GM21381 (cell line): Measurements from ENCODE around the gene GPR107.

Experiments
- ATAC-seq: cut with Tn5 transposase; IDR thresholded peaks from one replicate; pipeline ENCODE4 v1.9.1; 2021; ENCODE audit warnings: mild to moderate bottlenecking, moderate library complexity; ENCODE audit not compliant: unreplicated experiment

GPR107 gene

DNA sequence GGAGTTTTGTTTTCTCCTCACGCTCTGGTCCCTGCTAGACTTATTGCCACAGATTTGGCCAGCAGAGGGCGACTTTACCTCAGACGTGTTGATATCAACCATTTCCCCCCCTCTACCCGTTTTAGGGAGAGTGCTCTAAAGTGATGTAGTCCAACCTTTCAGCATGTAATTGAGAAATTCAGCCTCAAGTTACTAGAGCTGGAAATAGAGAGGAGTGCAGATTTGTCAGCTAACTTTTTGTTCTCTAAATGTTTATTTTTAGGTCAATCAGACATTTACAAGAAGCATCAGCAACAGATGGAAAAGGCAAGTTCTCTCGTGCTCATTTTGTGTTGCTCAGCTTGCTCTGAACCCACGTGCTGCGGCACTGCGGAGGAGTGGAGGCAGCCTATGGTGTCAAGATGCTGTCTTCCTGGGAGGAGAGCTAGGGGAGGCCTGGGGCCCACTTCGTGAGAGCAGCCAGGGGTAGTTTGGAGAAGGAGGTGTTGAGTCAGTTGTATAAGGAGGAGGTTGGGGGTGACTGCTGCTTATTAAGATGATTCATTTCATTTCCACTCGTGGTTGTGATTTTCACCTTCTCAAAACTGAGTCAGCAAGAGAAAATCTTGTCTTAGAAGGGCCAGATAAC lies 53.6 kb downstream of the GPR107 start:
- ATAC-seq, result no peak

DNA sequence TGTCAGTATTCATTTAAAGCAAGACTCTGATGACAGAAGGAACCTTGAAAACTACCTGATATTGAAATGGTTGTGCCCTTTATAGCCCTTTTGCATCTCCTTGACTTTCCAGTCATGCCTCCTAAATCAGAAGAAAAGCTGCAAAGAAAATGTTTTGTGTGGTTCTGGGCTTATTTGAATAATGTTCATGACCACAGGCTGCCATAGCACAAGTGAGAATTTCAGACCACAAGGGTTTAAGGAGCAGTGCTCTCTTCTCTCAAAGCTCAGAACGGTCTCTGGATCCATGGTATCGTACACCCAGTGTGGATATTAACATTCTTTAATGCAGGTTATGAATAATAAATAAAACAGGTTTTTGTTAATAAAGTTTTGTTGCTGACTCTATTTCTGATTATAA lies 54.2 kb downstream of the GPR107 start:
- ATAC-seq, result no peak

DNA sequence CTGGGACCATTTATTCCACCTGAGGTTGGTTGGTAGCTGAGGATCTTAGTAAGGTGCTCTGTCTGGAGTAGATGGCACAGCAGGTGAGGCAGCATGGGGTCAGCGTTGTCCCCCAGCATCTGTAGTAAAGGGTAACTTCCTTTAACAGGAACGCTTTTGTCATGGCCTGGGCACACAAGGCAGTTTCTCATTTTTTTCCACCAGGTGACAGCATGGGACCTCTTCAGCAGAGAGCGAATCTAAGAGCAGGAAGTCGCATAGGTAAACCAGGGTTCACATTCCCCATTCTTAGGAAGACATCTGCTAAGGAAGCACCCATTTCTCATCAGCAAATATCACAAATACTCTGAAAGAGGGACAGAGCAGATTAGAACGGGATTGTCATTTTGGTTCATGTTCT lies 56.5 kb downstream of the GPR107 start:
- ATAC-seq, result no peak

DNA sequence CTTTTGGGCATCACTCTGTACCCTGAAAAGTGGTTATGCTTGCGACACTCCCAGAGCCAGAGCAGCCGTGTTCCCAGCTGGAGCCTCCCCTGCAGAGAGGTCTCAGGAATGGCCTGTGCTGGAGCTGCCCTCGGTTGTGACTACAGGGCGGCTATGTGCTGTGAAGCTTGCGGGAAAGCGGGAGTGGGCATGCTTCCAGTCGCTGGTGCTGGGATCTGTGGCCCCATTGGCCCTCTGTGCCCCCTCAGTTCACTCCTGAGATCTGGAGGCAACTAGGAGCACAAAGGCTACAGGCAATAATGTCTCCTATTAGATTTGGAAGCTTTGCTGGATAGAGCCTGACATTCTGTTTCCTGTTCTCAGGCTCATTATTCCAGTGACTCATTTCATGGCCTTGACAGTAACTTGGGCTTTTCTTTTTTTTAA lies 56.9 kb downstream of the GPR107 start:
- no peak for ATAC-seq

DNA sequence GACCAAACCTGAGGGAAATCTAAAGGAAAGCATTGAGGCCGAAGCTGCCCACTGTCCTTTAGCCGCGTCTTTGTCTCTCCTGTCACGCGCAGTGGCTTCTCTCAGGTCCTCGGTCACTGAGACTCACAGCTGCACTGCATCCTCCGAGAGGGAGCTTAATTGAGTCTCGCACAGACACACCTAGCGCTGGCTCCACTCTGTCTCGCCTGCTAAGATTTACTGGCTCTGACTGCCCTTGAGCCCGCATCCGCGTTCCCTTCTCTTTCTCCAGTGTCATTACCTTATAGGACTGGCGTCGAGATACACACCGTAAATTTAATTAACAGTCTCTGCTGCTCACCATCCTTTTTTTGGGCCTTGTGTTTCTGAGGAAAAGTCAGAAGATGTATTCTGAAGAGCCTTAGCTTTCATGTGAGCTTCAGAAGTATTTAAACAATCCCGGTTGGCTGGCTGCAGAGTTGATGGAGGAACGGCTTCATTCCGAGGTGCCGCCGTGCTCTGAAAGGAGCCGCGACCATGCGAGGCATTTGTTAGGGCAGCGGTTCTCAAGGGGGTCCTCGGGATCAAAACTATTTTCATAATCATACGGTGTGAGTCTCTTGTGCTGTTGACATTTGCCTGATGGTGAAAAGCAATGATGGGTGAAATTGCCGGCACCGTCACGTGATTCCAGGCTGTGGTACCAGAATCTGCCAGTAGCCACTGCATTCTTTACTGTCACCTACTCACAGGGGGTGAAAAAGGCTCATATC lies 58.3 kb downstream of the GPR107 start:
- ATAC-seq, result no peak

DNA sequence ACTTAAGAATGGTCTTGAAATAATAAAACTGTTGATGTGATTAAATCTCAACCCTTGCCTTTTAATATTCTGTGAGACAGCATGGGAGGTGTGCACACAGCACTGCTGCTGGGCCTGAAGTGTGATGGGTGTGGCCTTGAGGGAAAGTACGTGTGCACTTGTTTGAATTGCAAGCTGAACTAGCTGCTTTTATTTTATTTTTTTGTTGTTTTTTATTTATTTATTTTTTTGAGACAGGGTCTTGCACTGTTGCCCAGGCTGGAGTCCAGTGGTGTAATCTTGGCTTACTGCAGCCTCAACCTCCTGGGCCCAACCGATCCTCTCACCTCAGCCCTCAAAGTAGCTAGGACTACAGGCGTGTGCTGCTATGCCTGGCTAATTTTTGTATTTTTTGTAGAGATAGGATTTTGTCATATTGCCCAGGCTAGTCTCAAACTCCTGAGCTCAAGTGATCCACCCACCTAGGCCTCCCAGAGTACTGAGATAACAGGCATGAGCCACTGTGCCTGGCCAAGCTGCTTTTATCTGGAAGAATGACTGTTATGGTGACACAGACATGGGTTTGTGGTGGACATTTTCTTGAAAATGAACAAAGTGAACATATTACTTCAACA lies 58.9 kb downstream of the GPR107 start:
- no peak for ATAC-seq

DNA sequence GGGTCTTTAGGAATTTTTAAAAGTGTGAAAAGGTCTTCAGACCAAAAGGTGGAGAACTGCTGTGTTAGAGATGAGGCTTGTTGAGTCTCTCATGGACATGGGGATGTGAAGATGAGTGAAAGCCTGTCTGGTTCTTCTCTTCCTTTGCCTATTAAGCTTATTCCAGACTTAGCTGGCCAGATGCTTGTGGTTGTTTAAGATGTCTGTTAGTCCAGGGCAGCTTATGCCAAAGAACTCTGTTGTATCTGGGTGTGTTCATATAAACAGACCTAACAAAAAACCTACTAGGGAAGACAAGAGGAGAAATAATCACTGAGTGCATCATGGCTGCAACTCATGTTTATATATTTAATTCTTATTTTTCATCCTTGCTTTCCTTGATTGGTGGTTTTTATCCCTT lies 61.0 kb downstream of the GPR107 start:
- ATAC-seq, result no peak

DNA sequence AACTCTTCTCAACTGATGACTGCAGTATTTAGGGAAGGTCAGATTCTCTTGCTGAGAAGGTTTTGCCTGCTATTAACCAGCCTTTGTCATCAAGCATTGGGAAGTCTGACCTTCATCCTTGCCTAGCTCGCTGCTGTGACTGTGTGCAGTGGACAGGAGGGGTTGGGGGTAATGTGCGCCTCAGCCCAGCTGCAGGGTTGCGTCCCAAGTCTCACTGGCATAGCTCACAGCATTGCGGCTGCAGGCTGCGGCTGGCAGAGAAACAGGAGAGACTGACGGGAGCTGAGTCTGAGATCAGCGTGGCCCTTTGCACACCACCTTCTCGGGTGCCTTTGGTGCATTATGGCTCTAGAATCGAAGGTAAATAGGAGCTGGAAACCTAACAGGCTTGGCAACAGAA lies 62.6 kb downstream of the GPR107 start:
- ATAC-seq, result no peak

DNA sequence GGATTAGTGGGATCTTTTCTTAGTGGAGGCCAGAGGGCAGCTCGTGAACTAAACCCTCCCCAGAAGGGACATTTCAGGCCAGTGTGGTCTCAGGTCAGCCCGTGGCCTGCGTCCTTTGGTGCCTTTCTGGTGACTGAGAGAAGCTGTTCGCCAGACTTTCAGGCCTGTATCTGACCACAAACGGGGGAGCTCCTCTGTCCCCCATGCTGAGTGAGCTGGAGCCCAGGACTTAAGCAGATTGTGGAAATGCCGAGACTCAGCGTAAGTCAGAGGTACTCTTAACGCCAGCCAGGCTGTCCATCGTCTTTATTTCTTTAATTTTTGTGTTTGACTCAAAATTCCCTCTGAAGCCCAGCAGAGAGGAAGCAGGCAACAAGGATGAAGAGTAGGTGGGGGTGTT lies 63.7 kb downstream of the GPR107 start:
- ATAC-seq, result no peak

DNA sequence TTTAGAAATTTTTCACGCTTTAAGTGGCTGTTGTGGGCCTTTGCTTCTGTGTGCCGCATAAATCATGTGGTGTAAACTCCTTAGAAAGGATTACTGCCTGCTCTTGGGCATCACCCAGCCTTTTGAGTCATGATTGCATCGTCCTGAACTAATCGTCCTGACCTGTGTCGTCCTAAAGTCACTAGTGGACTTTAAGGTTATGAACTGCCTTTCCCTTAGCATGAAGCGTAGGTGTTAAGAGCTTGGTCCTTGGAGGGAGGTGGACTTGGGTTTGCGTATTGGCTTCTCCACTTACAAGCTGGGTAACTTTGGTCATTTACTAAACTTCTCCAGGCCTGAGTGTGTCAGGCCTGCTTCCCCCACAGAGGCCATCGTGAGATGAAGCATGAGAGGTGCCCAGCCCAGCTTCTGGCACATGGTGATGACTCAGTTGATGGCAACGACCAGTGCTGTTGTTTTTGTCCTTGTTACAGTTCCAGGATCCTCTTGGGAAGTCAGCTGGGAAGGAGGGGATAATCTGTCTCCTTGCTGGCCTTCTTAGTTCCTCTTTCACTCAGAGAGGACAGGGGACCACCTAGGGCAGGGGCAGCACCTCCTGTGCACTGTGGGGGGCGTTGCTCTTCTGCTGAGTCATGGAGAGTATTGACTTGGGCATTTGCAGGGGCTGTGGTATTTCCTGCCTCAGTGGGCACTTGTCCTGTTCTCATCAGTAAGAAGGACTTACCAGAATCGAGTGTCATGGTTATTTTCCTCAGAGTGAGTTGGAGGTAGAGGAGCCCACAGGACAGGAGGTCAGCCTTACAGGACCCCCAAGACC lies 64.3 kb downstream of the GPR107 start:
- no peak for ATAC-seq

DNA sequence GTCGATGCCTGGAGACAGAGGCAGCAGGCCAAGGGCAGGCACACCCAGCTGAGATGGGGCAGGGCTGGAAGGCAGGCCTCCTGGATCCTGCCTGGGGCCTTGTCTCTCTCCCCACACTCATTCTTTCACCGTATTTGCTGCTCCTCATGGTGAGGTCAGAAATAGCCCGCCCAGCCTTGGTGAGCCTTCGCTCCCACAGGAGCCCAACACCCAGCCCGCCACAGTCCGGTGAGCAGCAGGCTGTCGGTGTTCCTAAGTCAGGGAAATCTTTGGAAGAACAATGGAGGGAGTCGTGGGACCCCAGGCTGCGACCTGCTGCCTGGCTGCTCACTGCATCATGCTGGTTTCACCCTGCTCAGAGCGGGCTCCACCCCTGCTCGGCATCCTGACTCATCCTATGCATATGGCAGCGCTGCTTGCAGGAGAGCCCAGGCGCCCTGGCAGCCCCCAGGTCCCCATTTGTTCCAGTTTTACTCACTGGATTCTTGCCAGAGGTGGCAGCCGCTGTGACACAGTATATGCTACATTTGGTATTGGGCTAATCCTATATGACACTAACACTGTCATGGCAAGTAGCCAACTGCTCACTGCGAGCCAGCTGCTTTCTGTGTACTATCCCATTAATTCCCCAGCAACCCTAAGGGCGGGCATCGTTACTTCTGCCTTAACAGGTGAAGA lies 65.3 kb downstream of the GPR107 start:
- ATAC-seq, result no peak

DNA sequence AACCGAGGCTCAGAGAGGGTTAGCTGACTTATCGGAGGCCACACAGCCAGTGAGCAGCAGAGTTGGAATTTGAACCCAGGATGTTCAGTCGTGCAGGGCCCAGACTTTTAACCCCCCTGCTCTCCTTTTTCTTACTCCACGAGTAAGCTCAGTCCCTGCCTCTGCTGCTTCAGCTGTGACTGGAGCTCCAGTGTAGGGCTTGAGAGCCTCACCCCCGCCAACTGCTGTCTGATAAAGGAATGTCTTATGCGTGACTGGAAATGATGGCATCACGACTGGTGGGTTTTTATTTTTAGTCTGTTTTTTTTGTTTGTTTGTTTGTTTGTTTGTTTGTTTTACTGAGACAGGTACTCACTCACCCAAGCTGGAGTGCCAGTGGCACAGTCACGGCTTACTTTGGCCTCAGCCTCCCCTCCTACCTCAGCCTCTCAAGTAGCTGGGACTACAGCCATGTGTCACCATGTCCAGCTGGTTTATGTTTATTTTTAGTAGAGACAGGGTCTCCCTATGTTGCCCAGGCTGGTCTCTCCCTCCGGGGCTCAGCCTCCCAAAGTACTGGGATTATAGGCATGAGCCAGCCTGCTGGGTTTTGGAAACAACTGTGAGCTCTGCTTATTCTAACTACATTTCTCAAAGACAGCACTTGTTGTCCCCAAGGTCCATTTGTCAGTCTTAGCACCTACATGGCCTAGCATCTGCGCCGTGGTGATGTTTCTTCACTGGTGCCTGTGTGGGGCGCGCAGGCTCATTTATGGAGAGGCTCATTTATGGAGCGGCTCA lies 66.0 kb downstream of the GPR107 start:
- no peak for ATAC-seq

DNA sequence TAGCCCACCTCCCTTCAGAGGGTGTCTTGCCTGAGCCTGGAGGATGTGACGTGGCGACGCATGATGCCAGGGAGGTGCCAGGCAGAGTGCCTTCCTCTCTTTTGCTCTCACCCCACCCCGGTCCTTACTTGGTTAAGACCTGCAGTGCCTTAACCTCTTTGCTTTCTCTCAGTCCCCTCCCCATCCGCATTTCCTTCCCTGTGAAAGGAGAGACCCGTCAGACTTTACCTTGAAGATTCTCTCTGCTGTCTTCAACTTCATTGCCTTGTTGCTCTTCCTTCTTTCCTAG lies 66.5 kb downstream of the GPR107 start:
- ATAC-seq, result no peak

DNA sequence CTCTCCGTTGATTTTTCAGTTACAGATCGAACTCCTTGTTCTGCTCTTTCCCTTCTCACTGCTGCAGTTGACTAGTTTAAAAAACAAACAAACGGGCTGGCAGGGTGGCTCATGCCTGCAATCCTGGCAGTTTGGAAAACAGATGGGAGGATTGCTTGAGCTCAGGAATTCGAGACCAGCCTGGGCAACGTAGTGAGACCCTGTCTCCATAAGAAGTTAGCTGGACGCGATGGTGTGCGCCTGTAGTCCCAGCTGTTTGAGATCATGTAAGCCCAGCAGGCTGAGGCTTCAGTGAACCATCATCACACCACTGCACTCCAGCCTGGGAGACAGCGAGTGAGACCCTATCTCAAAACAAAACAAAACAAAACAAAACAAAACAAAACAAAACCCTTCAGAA lies 67.1 kb downstream of the GPR107 start:
- no peak for ATAC-seq

DNA sequence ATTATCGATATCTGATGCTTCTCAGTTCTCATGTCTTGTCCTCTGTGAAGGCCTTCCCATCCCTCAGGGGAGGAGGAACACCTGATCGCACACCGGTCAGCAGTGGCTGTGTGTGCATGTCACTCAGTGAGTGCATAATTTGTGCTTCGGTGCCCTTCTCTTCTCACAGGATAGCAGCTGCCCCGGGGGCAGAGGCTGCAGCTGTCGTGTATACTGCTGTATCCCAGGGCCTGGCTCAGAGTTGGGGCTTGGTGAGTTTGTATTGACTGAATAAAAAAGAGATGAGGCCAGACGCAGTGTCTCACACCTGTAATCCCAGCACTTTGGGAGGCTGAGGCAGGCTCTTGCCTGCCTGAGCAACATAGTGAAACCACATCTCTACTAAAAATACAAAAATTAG lies 68.8 kb downstream of the GPR107 start:
- ATAC-seq, result no peak

DNA sequence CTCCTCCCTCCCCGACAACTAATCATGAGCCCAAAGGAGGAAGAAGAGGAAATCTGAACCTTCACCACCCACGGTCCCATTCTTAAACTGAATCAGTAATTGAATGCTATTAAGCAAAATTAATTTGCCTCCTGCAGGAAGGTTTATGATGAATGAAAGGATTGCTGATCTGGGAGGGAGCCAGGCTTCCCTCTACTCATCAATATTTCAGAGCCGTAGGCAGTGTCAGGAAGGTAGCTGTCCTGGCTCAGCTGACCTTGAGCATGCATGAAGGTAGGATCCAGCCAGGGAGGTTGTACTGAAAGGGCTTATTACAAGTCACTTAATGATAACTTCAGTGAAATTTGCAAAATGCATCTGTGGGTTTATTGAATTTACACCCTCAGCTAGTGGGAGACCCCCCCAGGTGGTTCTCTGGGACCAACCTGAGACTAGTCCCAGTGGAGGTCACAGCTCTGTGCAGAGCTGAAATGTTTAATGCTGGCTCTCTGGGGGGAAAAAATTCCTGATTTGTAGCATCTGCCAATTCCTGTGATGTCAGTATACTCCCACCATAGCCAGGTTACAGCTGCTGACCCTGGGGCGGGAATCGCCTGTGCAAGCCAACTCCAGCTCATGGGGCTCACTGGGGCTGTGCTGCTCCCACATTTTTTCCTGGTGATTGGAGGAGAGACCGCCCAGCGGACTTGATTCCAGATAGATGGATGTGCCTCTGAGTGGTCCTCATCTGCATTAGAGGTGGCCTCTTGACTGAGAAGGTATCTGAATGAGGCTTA lies 70.6 kb downstream of the GPR107 start:
- ATAC-seq, result no peak

DNA sequence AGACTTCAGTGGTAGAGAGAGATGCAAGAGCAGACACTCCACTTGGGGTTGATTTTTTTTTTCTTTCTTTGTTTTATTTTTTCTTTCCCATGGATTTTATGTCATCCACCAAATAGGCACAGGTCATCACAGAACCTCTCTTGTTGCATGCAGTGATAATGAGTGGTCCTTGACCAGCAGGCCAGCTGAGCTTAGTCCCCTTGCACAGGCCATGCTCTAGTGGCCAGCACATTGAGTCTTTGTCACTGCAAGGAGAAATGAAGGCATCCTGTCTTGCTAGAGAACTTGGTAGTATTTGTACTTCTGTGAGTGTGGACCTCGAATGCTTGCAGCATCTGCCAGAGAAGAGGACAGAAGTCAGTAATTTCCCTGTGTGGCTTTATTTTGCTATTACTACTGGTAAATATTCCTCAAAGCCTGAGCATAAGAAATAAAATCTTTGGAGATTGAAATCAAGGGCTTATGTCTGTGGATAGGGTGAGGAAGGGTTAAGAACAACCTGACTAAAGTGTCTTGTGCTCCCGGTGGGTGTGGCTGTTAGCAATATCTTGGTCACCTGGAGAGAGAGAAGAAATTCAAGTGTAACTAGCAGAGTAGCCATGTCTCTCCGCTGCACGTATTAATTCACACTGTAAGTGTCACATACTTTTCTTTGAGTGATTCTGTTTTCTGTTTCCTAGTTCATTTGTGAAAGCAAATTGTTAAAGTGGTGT lies 73.2 kb downstream of the GPR107 start:
- no peak for ATAC-seq

DNA sequence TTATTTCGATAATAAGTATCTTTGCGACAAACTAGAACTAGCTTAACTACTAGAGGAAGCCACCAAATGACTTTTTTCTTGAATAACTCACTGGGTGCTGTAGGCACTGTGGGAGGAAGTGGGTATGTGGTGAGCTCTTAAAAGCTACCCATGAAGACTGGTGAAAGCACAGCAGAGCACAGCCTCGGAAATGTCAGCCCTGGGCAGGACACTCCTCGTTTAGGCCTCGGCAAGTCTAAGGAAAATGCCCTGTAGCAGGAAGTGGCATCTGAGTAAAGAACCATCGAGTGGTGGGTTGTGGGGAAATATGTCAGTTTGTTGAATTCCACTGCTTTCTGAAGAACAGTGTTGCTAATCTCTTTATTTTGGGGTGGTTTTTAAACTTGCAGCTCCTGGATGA lies 74.5 kb downstream of the GPR107 start:
- peak; percentile 52 for ATAC-seq
